Activated CD8-positive, alpha-beta T cell treated with anti-CD3 and anti-CD28 coated beads for 36 hours (primary cell): ENCODE measurements around the gene ANXA3. TPM values are rescaled to one million over a fixed set of nuclear protein-coding genes. Genes with fewer than 3 reads are reported as not detected.

Experiments
- ATAC-seq: fragments of 200-7000 bp; cut with Tn5 transposase; one replicate; pipeline ENCODE4 v1.10.0; 2021; ENCODE audit warnings: mild to moderate bottlenecking, moderate library complexity
- CTCF ChIA-PET: fragments of 350-600 bp; sonication (Branson Sonifier 250); formaldehyde crosslinking; loops from one replicate; lab custom pipeline; 2021; ENCODE audit warnings: antibody characterized with exemption; lab: Charles Lee
- POLR2A ChIA-PET: fragments of 350-600 bp; sonication (Branson Sonifier 250); formaldehyde crosslinking; loops from one replicate; lab custom pipeline; 2021; ENCODE audit warnings: antibody characterized with exemption; lab: Charles Lee
- DNase-seq: peaks from one replicate; pipeline ENCODE4 v3.0.0-alpha.2; 2020
- H3K27ac Mint-ChIP-seq: one replicate; pipeline ENCODE4 v1.8.0; 2021; ENCODE audit warnings: mild to moderate bottlenecking, mixed read lengths
- H3K27me3 Mint-ChIP-seq: one replicate; pipeline ENCODE4 v1.8.0; 2021; ENCODE audit warnings: mixed read lengths
- H3K36me3 Mint-ChIP-seq: one replicate; pipeline ENCODE4 v1.8.0; 2021; ENCODE audit warnings: low read depth, mixed read lengths
- H3K4me1 Mint-ChIP-seq: one replicate; pipeline ENCODE4 v1.8.0; 2021; ENCODE audit warnings: low read depth, mixed read lengths
- H3K4me3 Mint-ChIP-seq: one replicate; pipeline ENCODE4 v1.8.0; 2021; ENCODE audit warnings: mild to moderate bottlenecking, moderate library complexity, mixed read lengths
- H3K9me3 Mint-ChIP-seq: one replicate; pipeline ENCODE4 v1.8.0; 2021; ENCODE audit warnings: mixed read lengths
- CTCF ChIP-seq: fragments of 200-600 bp; IDR thresholded peaks from one replicate; pipeline ENCODE4 v1.8.0; 2022; ENCODE audit warnings: antibody characterized with exemption, mild to moderate bottlenecking
- intact Hi-C: fragments of 100-400 bp; cut with micrococcal nuclease; formaldehyde crosslinking; loops from one replicate; pipeline ENCODE4 v1.10.0; 2022
- total RNA-seq, 2 experiments: library from RNA; stranded (reverse); gene quantifications; one replicate each; pipeline ENCODE4 v1.2.3, GENCODE V29; 2021

ANXA3 gene
- total RNA-seq, 2 experiments from 2014 or later, result 0.63 to 0.90 TPM

DNA sequence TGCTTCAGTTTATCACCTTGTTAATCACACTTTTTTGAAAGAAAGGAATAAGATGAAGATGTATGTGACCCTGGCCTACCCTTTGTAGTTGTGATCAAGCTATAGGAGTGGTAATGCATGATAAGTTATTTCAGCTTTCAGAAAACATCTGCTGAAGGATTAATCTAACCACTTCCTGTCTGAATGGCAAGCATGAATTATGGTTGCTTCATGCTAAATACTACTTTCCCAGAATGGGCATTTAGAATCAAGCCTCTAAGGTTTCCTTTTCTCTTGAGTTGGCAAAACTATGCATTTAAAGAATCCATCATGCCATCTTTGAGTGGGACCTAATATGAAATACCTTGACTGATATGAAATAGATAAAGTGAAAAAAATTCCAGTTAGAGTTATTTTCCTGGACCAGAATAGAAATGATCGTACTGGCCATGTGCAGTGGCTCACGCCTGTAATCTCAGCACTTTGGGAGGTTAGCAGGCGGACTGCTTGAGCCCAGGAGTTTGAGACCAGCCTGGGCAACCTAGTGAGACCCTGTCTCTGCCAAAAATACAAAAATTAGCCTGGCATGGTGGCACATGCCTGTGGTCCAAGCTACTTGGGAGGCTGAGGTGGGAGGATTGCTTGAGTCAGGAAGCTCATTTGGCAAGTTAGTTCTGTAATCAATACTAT lies 59.1 kb downstream of the ANXA3 start:
- Mint-ChIP-seq H3K27ac (peak overlapping the region; percentile 46), H3K9me3 (no peaks in the 10 kb centered on the region), H3K4me3 (no peak overlapping the region), H3K4me1 (peaks cover 41% of the 10 kb centered on the region), H3K27me3 (no peaks in the 10 kb centered on the region), H3K36me3 (no peaks in the 10 kb centered on the region)
- DNase-seq (no peak), ATAC-seq (peak; percentile 54)
- intact Hi-C loops, result no loop called here
- POLR2A ChIA-PET, result interaction anchor here (1.1 kb wide), 1 partner anchor 200 kb away, joined by 3 read pairs; no protein-coding TSS in a partner anchor
- CTCF ChIA-PET, result interaction anchor here (0.7 to 1.3 kb wide), 4 partner anchors 41 to 270 kb away, joined by 3 read pairs; no protein-coding TSS in a partner anchor
- TF ChIP-seq CTCF, result no peak

DNA sequence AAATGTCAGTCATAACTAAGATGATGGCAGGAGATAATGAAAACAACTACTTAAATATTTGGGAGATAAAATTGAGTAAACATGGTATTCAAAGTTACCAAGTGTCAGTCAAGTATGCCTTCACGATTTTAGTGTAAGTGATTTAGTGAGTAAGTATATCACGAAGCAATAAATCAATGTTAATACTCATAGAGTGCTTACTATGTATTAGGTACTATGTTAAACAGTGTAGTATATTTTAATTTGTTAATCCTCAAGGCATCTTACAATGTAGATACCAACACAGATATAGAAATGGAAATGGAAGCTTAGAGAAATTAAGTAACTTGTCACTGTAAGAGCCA lies 59.6 kb downstream of the ANXA3 start:
- no peak for TF ChIP-seq CTCF
- DNase-seq (no peak), ATAC-seq (no peak)
- Mint-ChIP-seq H3K9me3 (no peaks in the 10 kb centered on the region), H3K36me3 (no peaks in the 10 kb centered on the region), H3K27me3 (no peaks in the 10 kb centered on the region), H3K27ac (peak overlapping the region; percentile 46), H3K4me3 (no peak overlapping the region), H3K4me1 (peaks cover 41% of the 10 kb centered on the region)
- intact Hi-C loops, result no loop called here
- ChIA-PET POLR2A (interaction anchor here (1.1 kb wide), 1 partner anchor 199 kb away, joined by 3 read pairs; no protein-coding TSS in a partner anchor), CTCF (interaction anchor here (0.7 kb wide), 1 partner anchor 69 kb away, joined by 3 read pairs; no protein-coding TSS in a partner anchor)

GRCh38 chr4:78612398-78613178 lies 61.0 kb downstream of the ANXA3 start:
- ChIA-PET POLR2A (interaction anchor here (1.4 to 1.5 kb wide), 2 partner anchors 155 to 254 kb away, joined by 3 read pairs; no protein-coding TSS in a partner anchor), CTCF (interaction anchor here (0.8 to 2.9 kb wide), 8 partner anchors 10 to 251 kb away, joined by 3 to 18 read pairs (median 6); partner anchors contain the start of gene BMP2K)
- ATAC-seq (peak; percentile 37), DNase-seq (peak; percentile 30)
- TF ChIP-seq CTCF, result peak; percentile 54
- intact Hi-C loops, result loop anchor here (1.0 kb wide), 1 partner anchor 252 kb away; no protein-coding TSS in a partner anchor
- Mint-ChIP-seq H3K27me3 (no peaks in the 10 kb centered on the region), H3K4me3 (no peak overlapping the region), H3K9me3 (no peaks in the 10 kb centered on the region), H3K36me3 (no peaks in the 10 kb centered on the region), H3K27ac (no peak overlapping the region), H3K4me1 (peaks cover 41% of the 10 kb centered on the region)

DNA sequence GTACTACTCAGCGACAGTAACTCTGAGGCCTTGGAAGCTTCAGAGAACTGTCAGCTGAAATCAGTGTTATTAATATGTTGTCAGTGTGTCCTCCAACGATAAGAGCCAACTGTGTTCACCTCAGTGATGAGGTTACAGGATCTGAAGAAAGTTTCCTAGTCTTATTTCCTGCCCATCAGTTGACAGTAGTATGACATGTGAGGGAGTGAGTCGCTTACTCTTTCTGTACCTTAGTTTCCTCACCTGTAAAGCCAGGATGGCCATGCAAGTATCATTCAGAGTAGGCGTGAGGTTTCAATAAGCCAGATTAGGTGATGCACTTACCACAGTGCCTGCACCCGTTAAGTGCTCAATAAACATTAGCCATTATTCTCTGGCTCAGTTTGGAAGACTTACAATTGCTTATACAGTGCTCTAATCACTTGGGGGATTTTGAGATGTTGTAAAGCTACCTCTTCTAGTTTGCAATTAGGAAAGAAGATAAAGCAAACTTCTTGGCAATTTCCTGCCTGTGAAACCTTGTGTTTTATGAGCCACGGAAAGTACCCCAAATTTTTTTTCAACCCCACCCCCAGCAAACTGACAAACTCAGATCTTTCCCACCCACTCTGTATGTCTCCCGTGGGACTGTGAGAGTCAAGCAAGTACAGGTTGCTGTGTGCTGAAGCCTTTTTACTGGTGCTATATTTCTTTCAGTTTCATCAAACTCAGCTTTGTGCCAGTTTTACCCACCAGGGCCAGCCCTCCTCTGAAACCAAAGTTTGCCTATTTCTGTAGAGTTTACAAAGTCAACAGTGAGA lies 62.2 kb downstream of the ANXA3 start:
- TF ChIP-seq CTCF, result no peak
- H3K4me1 Mint-ChIP-seq, result peaks cover 41% of the 10 kb centered on the region
- CTCF ChIA-PET, result interaction anchor here (0.8 to 2.9 kb wide), 12 partner anchors 11 to 253 kb away, joined by 3 to 18 read pairs (median 4); partner anchors contain the start of gene BMP2K
- no peaks in the 10 kb centered on the region for H3K36me3 Mint-ChIP-seq
- POLR2A ChIA-PET, result interaction anchor here (0.6 to 1.4 kb wide), 3 partner anchors 40 to 212 kb away, joined by 3 read pairs; no protein-coding TSS in a partner anchor
- no peaks in the 10 kb centered on the region for H3K9me3 Mint-ChIP-seq
- H3K27ac Mint-ChIP-seq, result peak overlapping the region; percentile 23
- no peaks in the 10 kb centered on the region for H3K27me3 Mint-ChIP-seq
- DNase-seq (peak; percentile 6), ATAC-seq (peak; percentile 64)
- intact Hi-C loops, result no loop called here
- H3K4me3 Mint-ChIP-seq, result no peak overlapping the region
